OCI-LY1 (cell line): ENCODE data around the gene SMIM20.

Experiments used
- H2AFZ ChIP-seq: fragments of 200-600 bp; sonication (generic), shearing (Covaris generic); 2 replicates; pipeline ENCODE4 v1.6.0; 2014; ENCODE audit warnings: antibody characterized with exemption, mild to moderate bottlenecking, low read length
- H3F3A ChIP-seq: fragments of 200-600 bp; sonication (generic), shearing (Covaris generic); 2 replicates; pipeline ENCODE4 v1.6.0; 2014; ENCODE audit warnings: mild to moderate bottlenecking, antibody characterized with exemption, low read length, moderate library complexity; ENCODE audit not compliant: insufficient read depth
- H3K27ac ChIP-seq: fragments of 200-600 bp; sonication (generic); 2 replicates; pipeline ENCODE4 v1.5.1; 2014; ENCODE audit warnings: low read length, mixed run types, mild to moderate bottlenecking, low read depth; ENCODE audit not compliant: poor library complexity, severe bottlenecking
- H3K27me3 ChIP-seq: fragments of 200-600 bp; sonication (generic); 2 replicates; pipeline ENCODE4 v1.6.0; 2014; ENCODE audit warnings: antibody characterized with exemption, mild to moderate bottlenecking, low read length, moderate library complexity; ENCODE audit not compliant: insufficient read depth
- H3K36me3 ChIP-seq: fragments of 200-600 bp; sonication (generic); 2 replicates; pipeline ENCODE4 v1.6.1; 2014; ENCODE audit warnings: mild to moderate bottlenecking, antibody characterized with exemption, low read length, moderate library complexity, mixed read lengths; ENCODE audit not compliant: insufficient read depth
- H3K4me1 ChIP-seq: fragments of 200-600 bp; sonication (generic); 2 replicates; pipeline ENCODE4 v1.5.1; 2014; ENCODE audit warnings: mild to moderate bottlenecking, low read length, moderate library complexity; ENCODE audit not compliant: insufficient read depth, severe bottlenecking
- H3K4me2 ChIP-seq: fragments of 200-600 bp; sonication (generic), shearing (Covaris generic); 2 replicates; pipeline ENCODE4 v1.6.1; 2014; ENCODE audit warnings: low read length
- H3K4me3 ChIP-seq: fragments of 200-600 bp; sonication (generic); 2 replicates; pipeline ENCODE4 v1.5.1; 2014; ENCODE audit warnings: low read length, low read depth, mild to moderate bottlenecking, mixed read lengths; ENCODE audit not compliant: poor library complexity, severe bottlenecking
- H3K79me2 ChIP-seq: fragments of 200-600 bp; shearing (Covaris generic); 2 replicates; pipeline ENCODE4 v1.6.1; 2016; ENCODE audit warnings: mixed run types, low read length, mixed read lengths; ENCODE audit not compliant: insufficient read depth
- H3K9ac ChIP-seq: fragments of 200-600 bp; sonication (generic), shearing (Covaris generic); 2 replicates; pipeline ENCODE4 v1.6.1; 2014; ENCODE audit warnings: mild to moderate bottlenecking, low read length, mixed read lengths
- H3K9me2 ChIP-seq: fragments of 200-600 bp; sonication (generic), shearing (Covaris generic); 2 replicates; pipeline ENCODE4 v1.6.1; 2014; ENCODE audit warnings: low read depth, mild to moderate bottlenecking, low read length, mixed read lengths
- H3K9me3 ChIP-seq: fragments of 200-600 bp; shearing (Covaris generic); 2 replicates; pipeline ENCODE4 v1.6.1; 2014; ENCODE audit warnings: low read length, mixed read lengths
- H4K20me1 ChIP-seq: fragments of 200-600 bp; sonication (generic), shearing (Covaris generic); 2 replicates; pipeline ENCODE4 v1.6.0; 2016; ENCODE audit warnings: mild to moderate bottlenecking, low read length; ENCODE audit not compliant: insufficient read depth
- EZH2 ChIP-seq: fragments of 200-600 bp; sonication (generic), shearing (Covaris generic); IDR thresholded peaks from 2 replicates; pipeline ENCODE4 v1.8.0; 2017; ENCODE audit warnings: borderline replicate concordance, mixed run types, mild to moderate bottlenecking, antibody characterized with exemption, low read length, moderate library complexity, mixed read lengths
- TF ChIP-seq, protein P1 (sequence below): fragments of 200-600 bp; sonication (generic), shearing (Covaris generic); IDR thresholded peaks from 2 replicates; pipeline ENCODE4 v1.5.1; 2017; ENCODE audit warnings: mild to moderate bottlenecking, antibody characterized with exemption, low read length, moderate library complexity, mixed read lengths

The SMIM20 gene

DNA sequence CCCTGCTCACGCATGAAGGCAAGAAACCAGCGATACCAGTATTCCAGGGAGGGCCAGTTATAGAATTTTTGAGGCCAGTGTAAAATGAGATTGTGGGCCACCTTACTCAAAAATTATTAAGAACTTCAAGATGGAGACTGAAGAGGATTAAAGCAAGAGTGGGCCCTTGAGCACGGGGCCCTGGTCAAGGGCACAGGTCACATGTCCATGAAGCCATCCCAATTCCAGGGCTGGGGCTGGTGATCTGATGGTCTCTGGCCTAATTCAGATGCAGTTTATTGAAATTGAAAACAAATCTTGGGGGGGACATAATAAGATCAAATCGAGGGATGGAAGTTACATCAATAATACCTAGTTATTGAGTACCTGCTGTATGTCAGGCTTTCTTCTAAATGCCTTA, 58.3 kb downstream of the SMIM20 start:
- H3K36me3 ChIP-seq: no peaks in the 10 kb centered on the region
- H3K9me2 ChIP-seq: no peaks in the 10 kb centered on the region
- no peaks in the 10 kb centered on the region for H3K27me3 ChIP-seq
- no peak overlapping the region for H3K4me2 ChIP-seq
- H3K9ac ChIP-seq: no peak overlapping the region
- no peak overlapping the region for H3K27ac ChIP-seq
- no peaks in the 10 kb centered on the region for H3F3A ChIP-seq
- no peak overlapping the region for H2AFZ ChIP-seq
- no peaks in the 10 kb centered on the region for H3K79me2 ChIP-seq
- TF ChIP-seq, protein P1, sequence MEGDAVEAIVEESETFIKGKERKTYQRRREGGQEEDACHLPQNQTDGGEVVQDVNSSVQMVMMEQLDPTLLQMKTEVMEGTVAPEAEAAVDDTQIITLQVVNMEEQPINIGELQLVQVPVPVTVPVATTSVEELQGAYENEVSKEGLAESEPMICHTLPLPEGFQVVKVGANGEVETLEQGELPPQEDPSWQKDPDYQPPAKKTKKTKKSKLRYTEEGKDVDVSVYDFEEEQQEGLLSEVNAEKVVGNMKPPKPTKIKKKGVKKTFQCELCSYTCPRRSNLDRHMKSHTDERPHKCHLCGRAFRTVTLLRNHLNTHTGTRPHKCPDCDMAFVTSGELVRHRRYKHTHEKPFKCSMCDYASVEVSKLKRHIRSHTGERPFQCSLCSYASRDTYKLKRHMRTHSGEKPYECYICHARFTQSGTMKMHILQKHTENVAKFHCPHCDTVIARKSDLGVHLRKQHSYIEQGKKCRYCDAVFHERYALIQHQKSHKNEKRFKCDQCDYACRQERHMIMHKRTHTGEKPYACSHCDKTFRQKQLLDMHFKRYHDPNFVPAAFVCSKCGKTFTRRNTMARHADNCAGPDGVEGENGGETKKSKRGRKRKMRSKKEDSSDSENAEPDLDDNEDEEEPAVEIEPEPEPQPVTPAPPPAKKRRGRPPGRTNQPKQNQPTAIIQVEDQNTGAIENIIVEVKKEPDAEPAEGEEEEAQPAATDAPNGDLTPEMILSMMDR: no peak
- TF ChIP-seq EZH2: no peak
- H4K20me1 ChIP-seq: no peaks in the 10 kb centered on the region
- no peak overlapping the region for H3K4me3 ChIP-seq
- H3K4me1 ChIP-seq: peaks cover 6% of the 10 kb centered on the region
- no peaks in the 10 kb centered on the region for H3K9me3 ChIP-seq

DNA sequence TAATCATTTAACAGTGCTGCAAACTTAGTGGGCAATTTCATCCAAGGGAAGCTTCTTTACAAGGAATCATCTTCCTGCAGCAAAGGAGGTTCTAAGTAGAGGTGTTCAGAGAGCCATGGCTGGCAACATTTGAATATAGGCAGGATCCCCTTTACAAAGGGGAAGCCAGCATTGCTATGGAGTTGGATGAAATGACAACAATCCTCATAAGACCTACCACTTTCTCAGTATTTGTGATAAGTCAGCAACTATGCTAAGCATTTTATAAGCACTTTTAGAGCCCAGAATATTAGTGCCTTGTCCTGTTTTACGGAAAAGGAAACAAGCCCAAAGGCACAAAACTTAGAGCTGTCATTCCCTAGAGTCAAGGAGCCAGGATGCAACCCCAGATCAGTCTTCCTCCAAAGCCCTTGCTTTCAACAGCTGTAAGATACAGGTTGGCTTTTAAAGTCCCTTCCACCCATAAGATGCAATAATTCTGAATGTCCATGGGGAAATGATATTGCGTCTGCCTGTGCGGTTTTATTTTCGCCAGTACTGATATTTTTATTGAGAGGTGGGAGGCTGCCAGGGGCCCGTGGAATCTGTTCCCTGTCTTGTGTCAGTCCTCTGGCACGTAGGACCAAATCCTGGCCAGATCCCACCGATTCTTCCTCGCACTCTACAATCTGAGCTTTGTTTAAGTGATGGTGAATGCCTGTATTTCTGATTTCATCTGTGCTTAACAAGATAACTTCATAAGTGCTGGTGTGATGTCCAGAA, 59.1 kb downstream of the SMIM20 start:
- no peaks in the 10 kb centered on the region for H3K27me3 ChIP-seq
- no peaks in the 10 kb centered on the region for H3K9me3 ChIP-seq
- H3K9me2 ChIP-seq: no peaks in the 10 kb centered on the region
- H4K20me1 ChIP-seq: no peaks in the 10 kb centered on the region
- H3K4me3 ChIP-seq: no peak overlapping the region
- H2AFZ ChIP-seq: no peak overlapping the region
- H3K27ac ChIP-seq: no peak overlapping the region
- peaks cover 6% of the 10 kb centered on the region for H3K4me1 ChIP-seq
- H3K4me2 ChIP-seq: no peak overlapping the region
- no peaks in the 10 kb centered on the region for H3K79me2 ChIP-seq
- H3F3A ChIP-seq: no peaks in the 10 kb centered on the region
- no peak overlapping the region for H3K9ac ChIP-seq
- no peaks in the 10 kb centered on the region for H3K36me3 ChIP-seq
- TF ChIP-seq EZH2: no peak
- TF ChIP-seq, protein P1: no peak

DNA sequence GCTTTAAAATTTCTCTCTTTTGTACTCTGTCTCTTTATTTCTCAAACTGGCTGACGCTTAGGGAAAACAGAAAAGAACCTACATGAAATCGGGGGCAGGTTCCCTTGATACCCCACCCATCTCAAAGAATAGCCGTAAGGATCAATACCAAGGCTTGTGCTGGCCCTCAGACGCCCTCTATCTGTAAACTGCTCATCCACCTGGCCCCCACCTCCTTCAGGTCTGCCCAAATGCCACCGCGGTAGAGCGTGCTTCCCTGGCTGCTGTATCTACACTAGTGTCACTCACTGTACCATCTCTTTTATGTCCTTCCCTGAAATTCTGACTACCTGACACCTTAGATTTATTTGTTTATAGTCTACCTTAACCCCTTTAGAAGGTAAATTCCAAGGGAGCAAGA, 62.8 kb downstream of the SMIM20 start:
- no peaks in the 10 kb centered on the region for H3K27me3 ChIP-seq
- H3K9me3 ChIP-seq: no peaks in the 10 kb centered on the region
- H3F3A ChIP-seq: no peaks in the 10 kb centered on the region
- no peak for TF ChIP-seq EZH2
- TF ChIP-seq, protein P1: 0 out of 2 replicates have a peak, but pooled peaks have one; percentile 6
- H3K9me2 ChIP-seq: no peaks in the 10 kb centered on the region
- no peaks in the 10 kb centered on the region for H3K36me3 ChIP-seq
- no peak overlapping the region for H3K27ac ChIP-seq
- H4K20me1 ChIP-seq: no peaks in the 10 kb centered on the region
- H3K79me2 ChIP-seq: no peaks in the 10 kb centered on the region
- H2AFZ ChIP-seq: no peak overlapping the region
- no peak overlapping the region for H3K4me3 ChIP-seq
- no peak overlapping the region for H3K9ac ChIP-seq
- no peaks in the 10 kb centered on the region for H3K4me1 ChIP-seq
- H3K4me2 ChIP-seq: no peak overlapping the region
